Cardiac muscle cell (in vitro differentiated cells and primary cell): ENCODE measurements around the gene HOXC11. TPM values are rescaled to one million over a fixed set of nuclear protein-coding genes. Genes with fewer than 3 reads are reported as not detected.

ENCODE experiments used
- DNase-seq, 2 donors: peaks; one replicate each; pipeline versions ENCODE4 v3.0.0 to v3.0.0-alpha.2; 2010 to 2017; ENCODE audit warnings: low read depth in 1 of 2, low spot score in 1 of 2
- H3K27ac ChIP-seq: fragments of 200-600 bp; sonication (generic); 2 replicates; pipeline ENCODE4 v1.5.1; 2016
- H3K27me3 ChIP-seq: fragments of 200-600 bp; sonication (generic); 2 replicates; pipeline ENCODE4 v1.6.0; 2016; ENCODE audit warnings: control low read depth
- H3K36me3 ChIP-seq: fragments of 200-600 bp; sonication (generic); 2 replicates; pipeline ENCODE4 v1.5.1; 2016; ENCODE audit warnings: control low read depth
- H3K4me1 ChIP-seq: fragments of 200-600 bp; sonication (generic); 2 replicates; pipeline ENCODE4 v1.8.1; 2017; ENCODE audit warnings: low read depth, mild to moderate bottlenecking, mixed run types
- H3K4me3 ChIP-seq: fragments of 200-600 bp; sonication (generic); 2 replicates; pipeline ENCODE4 v1.5.1; 2016; ENCODE audit warnings: mild to moderate bottlenecking
- H3K9me3 ChIP-seq: fragments of 200-600 bp; sonication (generic); 2 replicates; pipeline ENCODE4 v1.5.1; 2017; ENCODE audit warnings: low read depth, mild to moderate bottlenecking, control low read depth
- polyA plus RNA-seq: library from polyadenylated mRNA; unstranded; fragments of >200 nt; fragmentation: Nextera tagmentation; extraction: Ambion mirVana; gene quantifications from 2 replicates; pipeline ENCODE4 v1.2.1, GENCODE V29; 2016
- total RNA-seq: library from RNA; depleted of rRNA; stranded (reverse); fragments of >200 nt; gene quantifications from 2 replicates; pipeline ENCODE4 v1.2.3, GENCODE V29; 2016
- TF ChIP-seq, protein P1 (sequence below): IDR thresholded peaks from 2 replicates; pipeline ENCODE4 v1.5.1; 2012; ENCODE audit warnings: low read depth, mild to moderate bottlenecking, low read length

HOXC11 gene
- total and polyA plus RNA-seq, 2 experiments from 2014 or later = not detected

DNA sequence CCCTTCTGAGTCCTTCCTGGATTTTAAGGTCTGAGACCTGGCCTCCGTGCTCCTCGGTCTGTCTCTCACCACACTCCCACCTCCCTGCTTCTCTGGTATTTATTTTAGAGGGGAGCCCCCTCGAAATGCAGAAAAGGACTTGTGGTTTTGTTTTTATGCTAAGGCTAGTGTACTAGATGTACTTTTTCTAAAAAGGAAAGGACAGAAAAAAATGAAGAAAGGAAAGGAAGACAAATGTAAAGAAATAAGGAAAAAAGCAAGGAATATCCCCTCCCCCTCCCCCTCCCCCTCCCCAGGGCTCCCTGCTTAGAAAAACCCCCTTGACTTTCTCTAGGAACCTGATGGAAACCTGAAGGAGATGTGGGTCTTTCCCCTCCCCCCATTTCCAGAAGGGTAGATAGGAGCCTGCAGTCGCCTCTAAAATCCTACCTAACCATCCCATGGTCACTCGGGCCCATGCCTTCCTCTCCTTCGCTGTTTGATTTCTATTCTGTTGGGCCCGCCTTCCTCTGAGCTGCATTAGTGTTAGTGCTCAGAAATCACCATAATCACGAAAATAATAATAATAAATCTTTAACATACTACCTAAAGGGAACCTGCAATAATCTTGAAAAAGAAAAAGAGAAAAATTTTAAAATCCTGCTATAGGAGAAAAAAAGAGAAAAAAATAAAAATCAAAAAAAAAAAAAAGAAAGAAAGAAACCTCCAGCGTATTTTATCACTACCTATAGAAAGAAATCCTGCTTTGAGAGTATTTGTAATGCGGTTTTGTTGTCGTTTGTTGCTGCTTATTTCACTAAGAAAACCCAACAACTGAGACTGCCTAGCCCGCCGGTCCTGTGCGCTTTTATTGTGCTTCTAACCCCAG lies 39.0 kb downstream of the HOXC11 start:
- H3K27ac ChIP-seq = no peak overlapping the region
- H3K4me1 ChIP-seq = no peaks in the 10 kb centered on the region
- peaks cover 100% of the 10 kb centered on the region for H3K27me3 ChIP-seq

DNA sequence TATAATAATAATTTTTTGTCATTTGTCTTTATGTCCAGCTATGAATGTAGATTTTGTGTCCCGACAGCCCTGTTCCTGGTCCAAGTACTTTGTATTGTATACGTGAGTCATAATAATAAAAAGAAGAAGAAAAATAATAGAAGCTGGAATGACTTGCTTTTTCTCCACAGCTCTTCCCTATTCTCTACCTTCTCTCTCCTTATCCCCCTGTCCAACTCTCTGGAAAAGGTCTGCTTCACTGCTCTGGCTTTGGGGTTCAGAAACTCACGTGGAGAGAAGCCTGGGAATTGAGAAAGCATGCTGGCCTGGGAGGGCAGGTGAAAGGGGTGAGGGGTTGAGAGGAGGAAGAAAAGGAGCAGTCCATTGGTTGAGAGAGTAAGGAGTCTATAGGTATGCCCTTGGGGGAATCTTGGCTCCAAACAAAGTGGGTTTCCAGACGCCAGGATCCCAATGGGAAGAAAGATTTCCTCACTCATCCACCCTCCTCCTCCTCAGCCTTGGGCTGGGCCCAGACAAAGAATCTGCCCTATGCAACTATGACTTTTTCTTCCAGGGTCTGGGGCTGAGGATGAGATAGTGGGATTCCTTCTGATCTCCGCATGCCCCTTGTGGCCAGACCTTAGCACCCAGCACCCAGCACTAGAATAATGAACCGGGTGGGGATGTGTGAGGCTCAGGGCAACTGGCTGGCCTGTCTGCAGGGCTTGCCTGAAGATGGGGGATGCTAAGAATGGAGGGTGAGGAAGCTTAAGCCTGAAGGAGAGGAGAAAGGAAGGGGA lies 39.9 kb downstream of the HOXC11 start:
- peaks cover 100% of the 10 kb centered on the region for H3K27me3 ChIP-seq
- H3K36me3 ChIP-seq = no peaks in the 10 kb centered on the region
- H3K4me3 ChIP-seq = no peak overlapping the region
- H3K4me1 ChIP-seq = no peaks in the 10 kb centered on the region
- H3K27ac ChIP-seq = no peak overlapping the region
- DNase-seq = no peak
- TF ChIP-seq, protein P1, sequence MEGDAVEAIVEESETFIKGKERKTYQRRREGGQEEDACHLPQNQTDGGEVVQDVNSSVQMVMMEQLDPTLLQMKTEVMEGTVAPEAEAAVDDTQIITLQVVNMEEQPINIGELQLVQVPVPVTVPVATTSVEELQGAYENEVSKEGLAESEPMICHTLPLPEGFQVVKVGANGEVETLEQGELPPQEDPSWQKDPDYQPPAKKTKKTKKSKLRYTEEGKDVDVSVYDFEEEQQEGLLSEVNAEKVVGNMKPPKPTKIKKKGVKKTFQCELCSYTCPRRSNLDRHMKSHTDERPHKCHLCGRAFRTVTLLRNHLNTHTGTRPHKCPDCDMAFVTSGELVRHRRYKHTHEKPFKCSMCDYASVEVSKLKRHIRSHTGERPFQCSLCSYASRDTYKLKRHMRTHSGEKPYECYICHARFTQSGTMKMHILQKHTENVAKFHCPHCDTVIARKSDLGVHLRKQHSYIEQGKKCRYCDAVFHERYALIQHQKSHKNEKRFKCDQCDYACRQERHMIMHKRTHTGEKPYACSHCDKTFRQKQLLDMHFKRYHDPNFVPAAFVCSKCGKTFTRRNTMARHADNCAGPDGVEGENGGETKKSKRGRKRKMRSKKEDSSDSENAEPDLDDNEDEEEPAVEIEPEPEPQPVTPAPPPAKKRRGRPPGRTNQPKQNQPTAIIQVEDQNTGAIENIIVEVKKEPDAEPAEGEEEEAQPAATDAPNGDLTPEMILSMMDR = no peak
- no peaks in the 10 kb centered on the region for H3K9me3 ChIP-seq

More for the DNA sequence above, 39.0 kb downstream of the HOXC11 start:
- TF ChIP-seq, protein P1 = no peak
- Histone ChIP-seq H3K36me3 (no peaks in the 10 kb centered on the region), H3K9me3 (no peaks in the 10 kb centered on the region), H3K4me3 (no peak overlapping the region)
- no peak for DNase-seq

DNA sequence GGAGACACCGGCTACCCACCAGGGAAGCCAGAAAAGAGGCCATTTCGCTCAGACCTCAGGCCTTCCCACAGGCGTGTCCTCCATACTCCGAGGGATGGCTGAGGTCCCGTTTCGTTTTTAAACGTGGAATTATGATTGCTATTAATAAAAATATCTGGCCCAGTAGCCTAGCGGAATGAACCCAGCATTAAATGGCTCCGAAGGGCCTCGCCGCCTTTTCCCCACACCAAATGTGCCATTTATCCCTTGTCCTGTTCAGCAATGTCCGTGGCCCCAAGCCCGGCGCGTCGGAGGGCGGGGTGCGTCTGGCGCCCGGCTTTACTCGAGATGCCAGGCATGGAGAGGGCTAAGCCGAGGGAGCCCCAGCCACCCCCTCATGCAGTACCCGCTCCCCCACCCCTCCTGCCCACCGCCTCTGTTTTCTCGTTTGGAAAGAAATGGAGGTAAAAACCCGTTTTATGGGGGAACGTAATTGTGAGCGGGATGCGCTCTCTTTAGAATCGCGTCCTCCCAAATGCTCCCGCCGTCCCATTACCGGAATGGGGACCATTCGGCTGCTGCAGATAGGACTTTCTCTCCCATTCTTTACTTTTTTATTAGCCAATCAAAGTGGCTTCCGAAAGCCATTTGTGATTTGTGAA lies 41.6 kb downstream of the HOXC11 start:
- Histone ChIP-seq H3K4me1 (peaks cover 8% of the 10 kb centered on the region), H3K27ac (no peak overlapping the region), H3K9me3 (no peaks in the 10 kb centered on the region), H3K36me3 (no peaks in the 10 kb centered on the region), H3K27me3 (peaks cover 100% of the 10 kb centered on the region), H3K4me3 (no peak overlapping the region)
- TF ChIP-seq, protein P1 = no peak
- no peak for DNase-seq

DNA sequence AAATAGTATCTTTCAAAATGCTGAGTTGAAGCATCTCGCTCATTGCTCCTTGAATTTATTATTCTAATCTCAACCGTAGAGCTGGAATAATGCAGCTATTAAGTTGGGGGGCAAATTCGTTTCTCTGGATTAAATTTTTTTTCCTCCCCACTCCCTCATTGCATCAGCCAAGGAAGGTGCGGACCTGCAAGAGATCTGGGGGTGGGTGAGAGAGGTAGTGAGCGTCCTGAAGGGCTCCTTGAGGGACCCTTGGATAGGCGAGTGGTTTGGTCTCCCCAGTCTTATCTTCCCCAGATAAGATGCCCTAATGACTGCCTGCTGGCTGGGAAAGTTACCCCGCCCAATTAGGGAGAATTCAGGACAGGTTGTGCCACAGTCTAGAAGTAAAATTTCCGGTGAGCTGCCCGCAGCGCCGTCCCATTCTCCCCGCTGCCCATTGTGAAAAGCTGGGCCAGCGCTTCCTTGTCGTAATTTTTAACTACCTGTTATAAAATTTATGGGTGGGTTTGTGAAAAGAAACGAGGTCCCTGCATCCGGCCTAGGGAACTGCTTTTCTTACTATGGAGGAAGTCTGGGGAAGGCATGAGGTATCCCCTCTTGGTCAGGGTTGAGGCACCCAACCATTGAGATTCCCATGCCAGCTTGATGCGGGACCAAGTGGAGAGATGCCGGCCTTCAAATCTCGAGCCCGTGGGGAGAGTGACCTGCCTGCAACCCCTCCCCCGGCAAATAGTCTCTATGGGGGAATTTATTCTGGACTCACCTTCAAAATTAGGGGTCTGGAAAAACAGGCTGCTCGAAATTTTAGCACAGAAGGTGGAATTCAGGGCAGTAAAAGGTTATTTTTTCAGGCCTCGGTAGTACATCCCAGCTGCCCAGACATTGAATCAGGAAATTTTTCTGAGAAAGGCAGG lies 42.3 kb downstream of the HOXC11 start:
- H3K4me3 ChIP-seq = no peak overlapping the region
- TF ChIP-seq, protein P1 = no peak
- no peaks in the 10 kb centered on the region for H3K9me3 ChIP-seq
- peaks cover 100% of the 10 kb centered on the region for H3K27me3 ChIP-seq
- DNase-seq = no peak
- no peak overlapping the region for H3K27ac ChIP-seq
- no peaks in the 10 kb centered on the region for H3K36me3 ChIP-seq
- peaks cover 16% of the 10 kb centered on the region for H3K4me1 ChIP-seq

DNA sequence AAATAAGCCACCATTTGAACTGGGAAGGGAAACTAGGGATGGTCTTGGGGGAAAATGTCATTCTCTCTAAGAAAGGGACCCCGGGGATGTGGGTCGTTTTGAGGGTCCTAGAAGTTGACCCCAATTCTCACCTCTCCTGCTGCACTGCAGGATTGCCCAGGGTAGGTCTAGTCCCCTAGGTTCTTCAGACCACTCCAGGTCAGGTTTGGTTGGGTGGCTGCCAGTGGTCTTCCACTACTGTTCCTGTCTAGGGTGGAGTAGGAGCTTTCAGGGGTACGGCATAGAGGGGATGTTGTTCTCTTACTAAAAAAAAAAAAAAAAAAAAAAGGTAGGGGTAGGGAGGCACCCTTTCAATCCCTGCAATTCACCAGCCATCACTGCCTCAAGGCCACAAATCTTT lies 43.1 kb downstream of the HOXC11 start:
- no peaks in the 10 kb centered on the region for H3K36me3 ChIP-seq
- H3K4me1 ChIP-seq = peaks cover 19% of the 10 kb centered on the region
- TF ChIP-seq, protein P1 = no peak
- no peak for DNase-seq
- peaks cover 100% of the 10 kb centered on the region for H3K27me3 ChIP-seq
- no peak overlapping the region for H3K4me3 ChIP-seq
- H3K27ac ChIP-seq = no peak overlapping the region
- H3K9me3 ChIP-seq = no peaks in the 10 kb centered on the region
